Mesothelial cell of epicardium (in vitro differentiated cells): ENCODE data around the gene PLCL2. TPM values are rescaled to one million over a fixed set of nuclear protein-coding genes. Genes with fewer than 3 reads are reported as not detected.

Experiments
- DNase-seq, 2 experiments: peaks; one replicate each; pipeline ENCODE4 v3.0.0; 2021; ENCODE audit warnings: low spot score in 2 of 2; ENCODE audit not compliant: unreplicated experiment in 2 of 2
- H3K27ac Mint-ChIP-seq: 2 replicates; pipeline ENCODE4 v1.8.0; 2021; ENCODE audit warnings: mixed read lengths
- H3K27me3 Mint-ChIP-seq: 2 replicates; pipeline ENCODE4 v1.8.0; 2021; ENCODE audit warnings: low read depth, mixed read lengths
- H3K36me3 Mint-ChIP-seq: 2 replicates; pipeline ENCODE4 v1.8.0; 2021; ENCODE audit warnings: mixed read lengths
- H3K4me1 Mint-ChIP-seq: 2 replicates; pipeline ENCODE4 v1.8.0; 2021; ENCODE audit warnings: mixed read lengths
- H3K4me3 Mint-ChIP-seq: 2 replicates; pipeline ENCODE4 v1.8.0; 2021; ENCODE audit warnings: mild to moderate bottlenecking, moderate library complexity, mixed read lengths
- H3K9me3 Mint-ChIP-seq: 2 replicates; pipeline ENCODE4 v1.8.0; 2021; ENCODE audit warnings: mixed read lengths
- total RNA-seq: library from RNA; stranded (reverse); gene quantifications from 3 replicates; pipeline ENCODE4 v1.2.1, GENCODE V29; 2021
- TF ChIP-seq, protein P1 (sequence below): fragments of 200-600 bp; sonication (generic); IDR thresholded peaks from one replicate; pipeline ENCODE4 v1.5.0; 2021; ENCODE audit warnings: antibody characterized with exemption; ENCODE audit not compliant: unreplicated experiment

Gene PLCL2
- total RNA-seq, 1 donor from 2014 or later = 3.6 TPM

- Mint-ChIP-seq H3K27ac (no peak overlapping the region), H3K4me3 (no peak overlapping the region), H3K36me3 (peaks cover 2% of the 10 kb centered on the region), H3K9me3 (peaks cover 17% of the 10 kb centered on the region), H3K4me1 (no peaks in the 10 kb centered on the region), H3K27me3 (no peaks in the 10 kb centered on the region)
- DNase-seq = no peak
- TF ChIP-seq, protein P1, sequence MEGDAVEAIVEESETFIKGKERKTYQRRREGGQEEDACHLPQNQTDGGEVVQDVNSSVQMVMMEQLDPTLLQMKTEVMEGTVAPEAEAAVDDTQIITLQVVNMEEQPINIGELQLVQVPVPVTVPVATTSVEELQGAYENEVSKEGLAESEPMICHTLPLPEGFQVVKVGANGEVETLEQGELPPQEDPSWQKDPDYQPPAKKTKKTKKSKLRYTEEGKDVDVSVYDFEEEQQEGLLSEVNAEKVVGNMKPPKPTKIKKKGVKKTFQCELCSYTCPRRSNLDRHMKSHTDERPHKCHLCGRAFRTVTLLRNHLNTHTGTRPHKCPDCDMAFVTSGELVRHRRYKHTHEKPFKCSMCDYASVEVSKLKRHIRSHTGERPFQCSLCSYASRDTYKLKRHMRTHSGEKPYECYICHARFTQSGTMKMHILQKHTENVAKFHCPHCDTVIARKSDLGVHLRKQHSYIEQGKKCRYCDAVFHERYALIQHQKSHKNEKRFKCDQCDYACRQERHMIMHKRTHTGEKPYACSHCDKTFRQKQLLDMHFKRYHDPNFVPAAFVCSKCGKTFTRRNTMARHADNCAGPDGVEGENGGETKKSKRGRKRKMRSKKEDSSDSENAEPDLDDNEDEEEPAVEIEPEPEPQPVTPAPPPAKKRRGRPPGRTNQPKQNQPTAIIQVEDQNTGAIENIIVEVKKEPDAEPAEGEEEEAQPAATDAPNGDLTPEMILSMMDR = no peak
These were observed 160.9 kb downstream of the PLCL2 start for GRCh38 chr3:17045705-17046104.

DNA sequence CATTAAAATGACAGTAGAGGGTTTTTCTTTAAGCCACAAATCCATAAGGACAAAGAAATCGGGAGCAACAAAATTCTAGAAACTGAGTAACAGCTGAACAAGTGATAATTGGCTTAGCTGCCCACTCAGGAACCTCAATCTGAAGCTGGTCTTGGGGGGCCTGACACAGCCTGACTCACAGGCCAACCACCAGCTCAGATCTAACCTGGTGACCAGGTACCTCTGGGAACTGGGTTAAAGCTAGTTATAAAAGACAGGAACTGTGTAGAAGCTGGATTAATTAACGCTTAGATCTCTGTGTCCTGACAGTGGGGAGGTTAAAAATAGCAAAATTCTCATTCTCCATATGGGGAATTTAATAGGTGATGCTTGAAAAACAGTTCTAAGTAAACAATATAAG is 161.9 kb downstream of the PLCL2 start:
- Mint-ChIP-seq H3K4me3 (no peak overlapping the region), H3K36me3 (peaks cover 2% of the 10 kb centered on the region), H3K27me3 (no peaks in the 10 kb centered on the region), H3K4me1 (no peaks in the 10 kb centered on the region), H3K27ac (no peak overlapping the region), H3K9me3 (peaks cover 20% of the 10 kb centered on the region)
- TF ChIP-seq, protein P1 = no peak
- DNase-seq = no peak

- no peak for DNase-seq
- TF ChIP-seq, protein P1 = no peak
- H3K4me1 Mint-ChIP-seq = no peaks in the 10 kb centered on the region
- no peak overlapping the region for H3K27ac Mint-ChIP-seq
- H3K36me3 Mint-ChIP-seq = peaks cover 2% of the 10 kb centered on the region
- H3K9me3 Mint-ChIP-seq = peaks cover 20% of the 10 kb centered on the region
- H3K4me3 Mint-ChIP-seq = no peak overlapping the region
- no peaks in the 10 kb centered on the region for H3K27me3 Mint-ChIP-seq
These were observed 162.4 kb downstream of the PLCL2 start for GRCh38 chr3:17047162-17047561.

GRCh38 chr3:17047894-17048293 is 163.1 kb downstream of the PLCL2 start:
- Mint-ChIP-seq H3K4me3 (no peak overlapping the region), H3K4me1 (no peaks in the 10 kb centered on the region), H3K27ac (no peak overlapping the region), H3K9me3 (peaks cover 22% of the 10 kb centered on the region), H3K27me3 (no peaks in the 10 kb centered on the region), H3K36me3 (peaks cover 2% of the 10 kb centered on the region)
- DNase-seq = no peak
- TF ChIP-seq, protein P1 = no peak

DNA sequence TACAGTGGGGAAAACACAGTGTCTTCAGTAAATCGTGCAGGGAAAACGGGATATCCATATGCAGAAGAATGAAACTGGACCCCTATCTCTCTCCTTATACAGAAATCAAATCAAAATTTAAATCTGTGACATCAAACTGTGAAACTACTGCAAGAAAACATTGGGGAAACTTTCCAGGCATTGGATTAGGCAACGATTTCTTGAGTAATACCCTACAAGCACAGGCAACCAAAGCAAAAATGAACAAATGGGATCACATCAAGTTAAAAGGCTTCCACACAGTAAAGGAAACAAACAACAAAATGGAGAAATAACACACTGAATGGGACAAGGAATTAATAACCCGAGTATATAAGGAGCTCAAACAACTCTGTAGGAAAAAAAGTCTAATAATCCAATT is 165.3 kb downstream of the PLCL2 start:
- Mint-ChIP-seq H3K27me3 (no peaks in the 10 kb centered on the region), H3K9me3 (peaks cover 37% of the 10 kb centered on the region), H3K4me1 (no peaks in the 10 kb centered on the region), H3K4me3 (no peak overlapping the region), H3K36me3 (peaks cover 2% of the 10 kb centered on the region), H3K27ac (no peak overlapping the region)
- TF ChIP-seq, protein P1 = no peak
- DNase-seq = no peak

DNA sequence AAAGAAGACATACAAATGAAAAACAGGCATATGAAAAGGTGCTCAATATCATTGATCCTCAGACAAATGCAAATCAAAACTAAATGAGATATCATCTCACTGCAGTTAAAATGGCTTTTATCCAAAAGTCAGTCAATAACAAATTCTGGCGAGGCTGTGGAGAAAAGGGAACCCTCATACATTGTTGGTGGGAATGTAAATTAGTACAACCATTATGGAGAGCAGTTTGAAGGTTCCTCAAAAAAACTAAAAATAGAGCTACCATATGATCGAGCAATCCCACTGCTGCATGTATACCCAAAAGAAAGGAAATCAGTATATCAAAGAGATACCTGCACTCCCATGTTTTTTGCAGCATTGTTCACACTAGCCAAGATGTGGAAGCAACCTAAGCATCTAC is 165.8 kb downstream of the PLCL2 start:
- Mint-ChIP-seq H3K36me3 (peaks cover 2% of the 10 kb centered on the region), H3K27ac (no peak overlapping the region), H3K9me3 (peaks cover 37% of the 10 kb centered on the region), H3K27me3 (no peaks in the 10 kb centered on the region), H3K4me1 (no peaks in the 10 kb centered on the region), H3K4me3 (no peak overlapping the region)
- DNase-seq = no peak
- TF ChIP-seq, protein P1 = no peak
